Adrenal gland (tissue), 5 donors: ENCODE measurements around the gene ZAP70.

ENCODE experiments used
- CTCF ChIP-seq, 6 experiments: fragments of 450-650 bp in 4 of 6; fragments of 200-600 bp in 2 of 6; sonication (generic) in 1 of 6; IDR thresholded peaks; 1 replicate in 5 of 6; 2 replicates in 1 of 6; pipeline versions ENCODE4 v1.5.1 to v1.8.0; 2016 to 2021; ENCODE audit warnings: antibody characterized with exemption in 6 of 6, mild to moderate bottlenecking in 2 of 6, moderate library complexity in 1 of 6
- POLR2A ChIP-seq, 2 donors: fragments of 450-650 bp; IDR thresholded peaks; one replicate each; pipeline ENCODE4 v1.6.1; 2017; ENCODE audit warnings: antibody characterized with exemption in 2 of 2, mild to moderate bottlenecking in 2 of 2, moderate library complexity in 1 of 2
- donor health status: DM: no; HTN: no; CAD: no.

DNA sequence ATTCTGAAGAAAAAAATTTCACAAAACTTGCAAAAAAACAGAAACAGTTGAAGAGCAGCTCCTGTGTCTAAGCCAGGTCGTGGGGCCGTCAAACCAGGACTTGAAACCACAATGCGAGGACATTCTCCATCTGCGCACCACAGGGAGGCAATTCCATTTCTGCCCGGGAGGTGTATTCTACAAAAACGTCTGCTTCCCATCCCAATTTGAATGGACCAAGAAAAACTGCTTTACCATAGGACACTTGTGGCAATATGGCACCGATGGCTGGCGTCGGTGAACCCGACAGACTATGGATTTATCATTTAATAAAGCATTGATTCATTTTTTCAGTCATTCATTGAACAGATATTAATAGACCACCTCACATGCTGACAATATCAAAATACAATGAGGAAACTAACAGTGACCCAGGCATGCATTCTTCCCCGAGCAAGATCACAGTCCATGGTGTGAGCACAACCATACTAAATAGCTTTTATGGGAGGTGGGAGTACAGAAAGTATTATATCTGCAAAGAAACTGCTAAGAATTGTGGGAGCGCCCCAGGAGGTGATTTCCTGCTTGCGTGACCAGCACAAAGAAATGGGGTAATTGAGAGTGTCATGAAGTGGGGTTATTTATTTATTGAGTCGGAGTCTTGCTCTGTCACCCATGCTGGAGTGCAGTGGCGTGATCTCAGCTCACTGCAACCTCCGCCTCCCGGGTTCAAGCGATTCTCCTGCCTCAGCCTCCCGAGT is 10.5 kb upstream of the ZAP70 start:
- TF ChIP-seq CTCF (IDR thresholded peaks at IDR 0.05) (no peak), POLR2A (IDR thresholded peaks at IDR 0.05) (no peak)
